ENCODE data around the gene ME3. TPM values are rescaled to one million over a fixed set of nuclear protein-coding genes. Genes with fewer than 3 reads are reported as not detected.

ME3 gene
- polyA plus RNA-seq, 1 experiment: 15.8 TPM

DNA sequence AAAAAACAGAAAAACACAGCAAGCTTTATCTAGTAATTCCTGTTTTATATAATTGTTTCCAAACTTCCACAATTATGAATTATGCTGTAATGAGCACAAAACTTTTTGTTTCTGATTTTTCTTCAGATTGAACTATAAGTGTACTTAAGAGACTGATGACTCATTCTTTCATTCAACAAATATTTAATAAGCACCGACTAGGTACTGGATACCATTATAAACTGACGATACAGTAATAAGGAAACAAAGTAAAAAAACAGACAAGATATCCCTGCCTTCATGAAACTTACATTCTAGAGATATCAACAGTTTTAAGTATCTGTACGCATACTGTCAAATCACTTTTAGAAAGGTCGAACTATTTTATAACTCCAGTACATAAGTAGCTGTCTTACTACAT is 78.6 kb downstream of the ME3 start:
- Histone ChIP-seq H3K27me3 (ENCODE audit: control insufficient read depth, insufficient read depth, low read length) (no peaks in the 10 kb centered on the region), H3K36me3 (ENCODE audit: control insufficient read depth, insufficient read depth, low read length) (no peaks in the 10 kb centered on the region), H3K4me3 (ENCODE audit: low read depth, low read length) (no peak overlapping the region)
- no peak for DNase-seq (ENCODE audit: low read depth)
- CTCF ChIA-PET: interaction anchor here (2.7 kb wide), 1 partner anchor 14 kb away, joined by 13 read pairs; no protein-coding TSS in a partner anchor
- TF ChIP-seq, protein P1, sequence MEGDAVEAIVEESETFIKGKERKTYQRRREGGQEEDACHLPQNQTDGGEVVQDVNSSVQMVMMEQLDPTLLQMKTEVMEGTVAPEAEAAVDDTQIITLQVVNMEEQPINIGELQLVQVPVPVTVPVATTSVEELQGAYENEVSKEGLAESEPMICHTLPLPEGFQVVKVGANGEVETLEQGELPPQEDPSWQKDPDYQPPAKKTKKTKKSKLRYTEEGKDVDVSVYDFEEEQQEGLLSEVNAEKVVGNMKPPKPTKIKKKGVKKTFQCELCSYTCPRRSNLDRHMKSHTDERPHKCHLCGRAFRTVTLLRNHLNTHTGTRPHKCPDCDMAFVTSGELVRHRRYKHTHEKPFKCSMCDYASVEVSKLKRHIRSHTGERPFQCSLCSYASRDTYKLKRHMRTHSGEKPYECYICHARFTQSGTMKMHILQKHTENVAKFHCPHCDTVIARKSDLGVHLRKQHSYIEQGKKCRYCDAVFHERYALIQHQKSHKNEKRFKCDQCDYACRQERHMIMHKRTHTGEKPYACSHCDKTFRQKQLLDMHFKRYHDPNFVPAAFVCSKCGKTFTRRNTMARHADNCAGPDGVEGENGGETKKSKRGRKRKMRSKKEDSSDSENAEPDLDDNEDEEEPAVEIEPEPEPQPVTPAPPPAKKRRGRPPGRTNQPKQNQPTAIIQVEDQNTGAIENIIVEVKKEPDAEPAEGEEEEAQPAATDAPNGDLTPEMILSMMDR (IDR thresholded peaks at IDR 0.05; ENCODE audit: insufficient read depth, low read depth, low read length): no peak
- POLR2A ChIA-PET: no interaction called here

DNA sequence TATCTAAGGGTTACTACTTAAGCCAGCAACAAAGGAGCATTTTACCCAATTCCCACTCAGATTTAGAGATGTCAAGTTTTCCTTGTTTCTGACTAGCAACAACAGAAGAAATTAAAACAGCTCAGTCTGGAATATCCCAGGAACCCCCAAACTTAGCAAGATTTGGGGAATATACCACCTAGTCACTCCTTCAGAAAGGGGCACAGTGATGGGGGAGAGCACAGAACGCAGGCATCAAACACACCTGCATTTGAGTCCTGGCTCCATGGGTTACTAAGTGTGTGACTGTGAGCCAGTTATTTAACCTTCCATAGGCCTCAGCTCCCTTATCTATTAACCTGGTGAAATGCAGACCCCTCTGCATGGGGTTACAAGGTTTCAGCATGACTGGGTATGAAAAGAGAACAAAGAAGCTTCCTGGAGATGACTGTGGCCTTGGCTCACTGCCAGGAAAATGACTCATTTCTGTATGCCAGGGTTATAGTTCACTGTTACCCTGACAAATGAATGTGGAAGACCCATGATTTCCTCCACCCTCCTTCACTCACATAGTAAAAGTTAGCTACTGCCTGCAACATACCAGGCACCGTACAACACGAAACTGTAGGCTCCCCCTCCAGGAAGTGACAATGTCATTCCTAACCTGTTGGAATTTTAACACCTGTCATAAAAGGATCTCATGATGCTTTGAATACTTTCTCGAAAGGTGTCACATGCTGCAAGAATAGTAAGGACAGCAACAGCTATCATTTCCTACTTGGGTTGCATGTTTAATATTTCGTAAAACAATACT is 79.6 kb downstream of the ME3 start:
- no peak for DNase-seq (ENCODE audit: low read depth)
- ChIA-PET POLR2A (no interaction called here), CTCF (interaction anchor here (0.6 to 2.7 kb wide), 2 partner anchors 15 to 760 kb away, joined by 3 to 13 read pairs; no protein-coding TSS in a partner anchor)
- Histone ChIP-seq H3K27me3 (ENCODE audit: control insufficient read depth, insufficient read depth, low read length) (no peaks in the 10 kb centered on the region), H3K36me3 (ENCODE audit: control insufficient read depth, insufficient read depth, low read length) (no peaks in the 10 kb centered on the region), H3K4me3 (ENCODE audit: low read depth, low read length) (no peak overlapping the region)
- TF ChIP-seq, protein P1 (IDR thresholded peaks at IDR 0.05; ENCODE audit: insufficient read depth, low read depth, low read length): no peak

DNA sequence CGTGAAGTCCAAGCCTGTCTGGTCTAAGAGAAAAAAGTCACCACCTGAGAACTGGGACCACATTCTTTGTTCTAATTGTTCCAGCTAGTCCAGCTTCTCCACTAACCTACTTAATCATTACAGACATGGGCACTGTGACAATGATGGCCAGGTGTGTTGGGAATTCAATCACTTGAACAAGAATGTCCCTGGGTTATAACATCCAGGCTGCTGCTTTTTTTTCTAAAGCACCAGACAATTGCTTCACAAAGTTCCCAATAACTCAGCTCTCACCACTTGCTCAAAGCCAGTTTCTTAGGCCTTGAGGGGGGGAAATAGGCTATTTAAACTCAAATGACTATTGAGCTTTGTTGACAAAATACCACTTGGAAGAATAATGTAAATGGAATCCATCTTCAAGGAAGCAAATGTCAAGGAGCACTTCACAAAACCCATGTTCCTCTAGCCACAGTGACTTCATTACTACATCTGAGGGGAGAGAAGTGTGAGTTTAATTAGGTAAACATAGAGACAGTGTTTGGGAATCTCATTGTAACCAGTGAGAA is 80.3 kb downstream of the ME3 start:
- ChIA-PET POLR2A (no interaction called here), CTCF (interaction anchor here (0.6 to 2.7 kb wide), 2 partner anchors 16 to 761 kb away, joined by 3 to 13 read pairs; no protein-coding TSS in a partner anchor)
- H3K4me3 ChIP-seq (ENCODE audit: low read depth, low read length): no peak overlapping the region
- no peak for DNase-seq (ENCODE audit: low read depth)
- no peaks in the 10 kb centered on the region for H3K27me3 ChIP-seq (ENCODE audit: control insufficient read depth, insufficient read depth, low read length)
- no peaks in the 10 kb centered on the region for H3K36me3 ChIP-seq (ENCODE audit: control insufficient read depth, insufficient read depth, low read length)
- TF ChIP-seq, protein P1 (IDR thresholded peaks at IDR 0.05; ENCODE audit: insufficient read depth, low read depth, low read length): no peak

DNA sequence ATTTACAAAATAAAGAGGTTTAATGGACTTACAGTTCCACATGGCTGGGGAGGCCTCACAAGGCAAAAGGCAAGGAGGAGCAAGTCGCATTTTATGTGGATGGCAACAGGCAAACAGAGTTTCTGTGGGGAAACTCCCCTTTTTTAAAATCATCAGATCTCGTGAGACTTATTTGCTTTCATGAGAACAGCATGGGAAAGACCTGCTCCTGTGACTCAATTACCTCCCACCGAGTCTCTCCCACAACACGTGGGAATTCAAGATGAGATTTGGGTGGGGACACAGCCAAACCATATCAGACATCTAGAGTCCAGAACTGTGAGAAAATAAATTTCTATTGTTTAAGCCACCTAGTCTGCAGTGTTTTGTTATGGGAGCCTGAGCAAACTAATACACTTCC is 80.8 kb downstream of the ME3 start:
- TF ChIP-seq, protein P1 (IDR thresholded peaks at IDR 0.05; ENCODE audit: insufficient read depth, low read depth, low read length): no peak
- H3K27me3 ChIP-seq (ENCODE audit: control insufficient read depth, insufficient read depth, low read length): no peaks in the 10 kb centered on the region
- no peak for DNase-seq (ENCODE audit: low read depth)
- H3K4me3 ChIP-seq (ENCODE audit: low read depth, low read length): no peak overlapping the region
- ChIA-PET CTCF (interaction anchor here (2.7 kb wide), 1 partner anchor 16 kb away, joined by 13 read pairs; no protein-coding TSS in a partner anchor), POLR2A (no interaction called here)
- no peaks in the 10 kb centered on the region for H3K36me3 ChIP-seq (ENCODE audit: control insufficient read depth, insufficient read depth, low read length)

DNA sequence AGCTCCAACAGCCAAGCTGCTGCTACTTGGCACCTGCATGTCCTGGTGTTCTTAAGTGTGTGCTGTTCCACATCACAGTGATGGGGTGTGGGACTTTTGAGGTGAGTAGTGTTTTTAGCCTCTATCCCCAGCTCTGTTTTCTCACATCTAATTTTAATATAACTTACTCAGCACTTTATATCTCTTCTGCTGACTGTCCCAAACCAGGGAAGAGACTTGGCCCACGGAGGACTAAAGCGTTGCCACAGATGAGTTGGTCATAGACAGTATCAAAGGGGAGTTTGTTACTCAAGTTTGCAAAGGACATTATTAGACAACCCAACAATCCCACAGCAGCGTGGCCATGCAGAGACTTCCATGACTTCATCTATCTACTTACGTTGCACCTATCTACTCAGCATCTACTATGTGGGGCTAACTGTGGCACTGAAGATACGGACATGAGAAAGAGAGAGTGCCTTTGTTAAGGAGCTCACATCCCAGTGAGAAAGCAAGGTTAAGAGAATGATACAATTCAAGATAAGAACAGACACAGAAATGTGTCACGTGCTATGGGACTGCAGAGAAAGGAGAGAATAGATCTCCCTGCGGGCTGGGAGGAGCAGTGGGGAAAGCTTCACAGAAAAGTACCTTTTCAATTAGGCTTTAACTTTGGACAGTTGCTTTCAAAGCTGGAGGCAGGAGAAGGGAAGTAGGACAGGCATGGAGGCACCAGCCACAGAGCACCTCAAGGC is 82.4 kb downstream of the ME3 start:
- DNase-seq (ENCODE audit: low read depth): no peak
- Histone ChIP-seq H3K27me3 (ENCODE audit: control insufficient read depth, insufficient read depth, low read length) (no peaks in the 10 kb centered on the region), H3K36me3 (ENCODE audit: control insufficient read depth, insufficient read depth, low read length) (no peaks in the 10 kb centered on the region), H3K4me3 (ENCODE audit: low read depth, low read length) (no peak overlapping the region)
- CTCF ChIA-PET: interaction anchor here (1.7 kb wide), 1 partner anchor 15 kb away, joined by 3 read pairs; no protein-coding TSS in a partner anchor
- POLR2A ChIA-PET: no interaction called here
- TF ChIP-seq, protein P1 (IDR thresholded peaks at IDR 0.05; ENCODE audit: insufficient read depth, low read depth, low read length): no peak
